ENCODE data around the gene MGA.
A peak's percentile ranks its signal among the peaks of the same experiment; 100 is the strongest.

The MGA gene

DNA sequence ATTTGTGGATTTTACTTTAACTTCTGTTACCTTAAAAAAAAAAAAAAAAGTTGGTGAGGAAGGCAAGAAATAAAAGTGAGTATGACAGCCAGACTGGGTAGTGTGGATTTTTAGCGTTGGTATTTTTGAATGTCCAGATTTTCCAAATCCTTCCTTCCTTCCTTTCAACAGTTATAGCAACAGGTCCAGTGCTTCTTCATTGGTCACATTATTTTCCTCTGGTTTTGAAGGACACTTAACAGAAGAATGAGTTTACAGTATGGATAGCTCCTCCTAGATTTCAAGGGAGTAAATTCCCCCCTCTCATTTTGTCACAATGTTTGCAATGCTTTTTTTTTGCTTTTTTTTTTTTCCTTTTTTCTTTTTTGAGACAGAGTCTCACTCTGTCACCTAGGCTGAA is 120.5 kb downstream of the MGA start:
- H3K4me1 ChIP-seq (ENCODE audit: control insufficient read depth, insufficient read depth, low read length) = peaks cover 40% of the 10 kb centered on the region

DNA sequence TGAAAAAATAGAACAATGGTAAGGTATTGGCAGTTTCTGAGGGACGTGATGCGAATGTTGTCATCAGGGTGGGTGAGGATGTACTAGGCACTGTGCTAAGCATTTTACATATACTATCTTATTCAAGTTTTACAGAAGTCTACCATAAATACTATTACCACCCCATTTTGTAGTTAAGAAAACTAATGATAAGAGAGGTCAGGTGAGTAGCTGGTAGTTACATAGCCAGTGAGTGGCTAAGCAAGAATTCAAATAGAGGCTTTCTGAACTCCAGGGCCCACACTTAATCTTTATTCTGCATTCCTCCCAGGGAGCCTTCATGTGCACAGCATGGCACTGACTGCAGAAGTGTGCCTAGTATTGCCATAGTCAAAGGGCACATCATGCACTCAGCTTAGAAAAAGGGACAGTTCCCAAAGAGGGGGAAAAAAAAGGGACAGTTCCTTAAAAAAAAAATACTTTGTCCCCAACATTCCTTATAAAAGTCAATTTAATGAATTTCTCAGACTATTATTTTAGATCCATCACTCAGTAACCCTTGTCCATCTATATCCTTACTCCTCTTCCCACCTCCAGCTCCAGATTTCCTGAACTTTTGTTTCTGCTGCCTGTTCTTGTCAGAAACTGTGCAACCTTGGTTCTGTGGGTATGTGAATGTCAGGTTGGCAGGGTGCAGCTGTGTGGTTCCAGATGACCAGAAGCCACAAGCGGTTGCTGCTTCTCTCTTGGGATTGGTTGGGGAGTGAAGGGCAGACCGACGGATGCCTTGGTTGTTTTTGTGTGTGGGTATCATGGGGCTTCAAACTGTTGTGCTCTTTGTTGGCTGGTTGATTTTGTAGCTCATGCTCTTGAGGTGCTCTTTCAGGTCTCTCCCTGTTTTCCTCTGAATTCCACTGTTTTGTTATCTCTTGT is 122.4 kb downstream of the MGA start:
- H3K27ac ChIP-seq (ENCODE audit: low read depth, low read length) = no peak overlapping the region
- no peaks in the 10 kb centered on the region for H3K36me3 ChIP-seq (ENCODE audit: control insufficient read depth, insufficient read depth, low read length)
- no peaks in the 10 kb centered on the region for H3K27me3 ChIP-seq (ENCODE audit: control insufficient read depth, insufficient read depth, low read length)
- H3K4me1 ChIP-seq (ENCODE audit: control insufficient read depth, insufficient read depth, low read length) = peaks cover 32% of the 10 kb centered on the region
- no peak overlapping the region for H3K9ac ChIP-seq (ENCODE audit: low read depth, low read length)
- H3K4me3 ChIP-seq (ENCODE audit: low read depth, low read length) = no peak overlapping the region
- no peaks in the 10 kb centered on the region for H3K9me3 ChIP-seq (ENCODE audit: control insufficient read depth, insufficient read depth, low read length)

More for the DNA sequence above, 120.5 kb downstream of the MGA start:
- Histone ChIP-seq H3K27ac (ENCODE audit: low read depth, low read length) (no peak overlapping the region), H3K27me3 (ENCODE audit: control insufficient read depth, insufficient read depth, low read length) (no peaks in the 10 kb centered on the region), H3K4me3 (ENCODE audit: low read depth, low read length) (no peak overlapping the region), H3K9me3 (ENCODE audit: control insufficient read depth, insufficient read depth, low read length) (no peaks in the 10 kb centered on the region), H3K36me3 (ENCODE audit: control insufficient read depth, insufficient read depth, low read length) (no peaks in the 10 kb centered on the region), H3K9ac (ENCODE audit: low read depth, low read length) (no peak overlapping the region; the same call in 1 of the 2 replicates)

DNA sequence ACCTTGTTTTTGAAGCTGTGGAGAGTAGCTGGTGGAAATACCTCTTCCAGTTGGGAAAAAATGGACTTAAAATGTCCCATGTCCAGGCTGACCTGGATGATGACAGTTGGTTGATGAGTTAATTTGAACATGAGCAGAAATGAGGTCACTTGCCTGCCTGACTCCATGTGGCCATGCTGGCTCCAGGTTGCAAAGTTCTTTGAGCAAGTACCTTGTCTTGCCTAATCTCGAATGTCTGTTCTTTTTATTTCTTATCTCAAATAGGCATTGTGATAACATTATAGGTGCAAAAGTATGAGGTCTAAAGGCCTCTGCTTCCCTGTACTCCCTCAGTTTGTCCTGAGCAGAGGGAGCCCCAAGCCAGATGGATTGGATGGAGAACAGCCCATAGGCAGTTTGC is 123.1 kb downstream of the MGA start:
- Histone ChIP-seq H3K27me3 (ENCODE audit: control insufficient read depth, insufficient read depth, low read length) (no peaks in the 10 kb centered on the region), H3K27ac (ENCODE audit: low read depth, low read length) (no peak overlapping the region), H3K4me3 (ENCODE audit: low read depth, low read length) (no peak overlapping the region), H3K4me1 (ENCODE audit: control insufficient read depth, insufficient read depth, low read length) (peaks cover 29% of the 10 kb centered on the region), H3K9me3 (ENCODE audit: control insufficient read depth, insufficient read depth, low read length) (no peaks in the 10 kb centered on the region), H3K9ac (ENCODE audit: low read depth, low read length) (no peak overlapping the region), H3K36me3 (ENCODE audit: control insufficient read depth, insufficient read depth, low read length) (no peaks in the 10 kb centered on the region)

DNA sequence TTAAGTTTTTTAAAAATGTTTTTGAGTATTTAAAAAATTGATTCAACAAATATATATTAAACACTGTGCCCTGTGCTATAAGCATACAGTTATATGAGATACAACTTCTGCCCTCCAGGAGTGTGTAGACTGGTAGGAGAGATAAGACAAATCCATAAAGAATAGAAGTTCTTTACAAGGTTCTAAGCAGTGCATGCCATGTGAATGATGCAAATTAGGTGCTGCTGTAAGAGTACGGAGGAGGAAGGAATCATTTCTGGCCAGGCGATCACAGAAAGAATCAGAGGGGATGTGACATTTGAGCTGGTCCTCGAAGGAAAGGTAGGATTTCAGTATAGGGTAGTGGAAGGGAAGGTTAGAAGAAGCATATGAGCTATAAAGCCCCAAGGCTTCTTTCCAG is 128.1 kb downstream of the MGA start:
- H3K9me3 ChIP-seq (ENCODE audit: control insufficient read depth, insufficient read depth, low read length) = no peaks in the 10 kb centered on the region
- no peak overlapping the region for H3K9ac ChIP-seq (ENCODE audit: low read depth, low read length)
- no peaks in the 10 kb centered on the region for H3K27me3 ChIP-seq (ENCODE audit: control insufficient read depth, insufficient read depth, low read length)
- no peak overlapping the region for H3K4me3 ChIP-seq (ENCODE audit: low read depth, low read length)
- H3K4me1 ChIP-seq (ENCODE audit: control insufficient read depth, insufficient read depth, low read length) = peaks cover 32% of the 10 kb centered on the region
- H3K36me3 ChIP-seq (ENCODE audit: control insufficient read depth, insufficient read depth, low read length) = no peaks in the 10 kb centered on the region
- no peak overlapping the region for H3K27ac ChIP-seq (ENCODE audit: low read depth, low read length)

DNA sequence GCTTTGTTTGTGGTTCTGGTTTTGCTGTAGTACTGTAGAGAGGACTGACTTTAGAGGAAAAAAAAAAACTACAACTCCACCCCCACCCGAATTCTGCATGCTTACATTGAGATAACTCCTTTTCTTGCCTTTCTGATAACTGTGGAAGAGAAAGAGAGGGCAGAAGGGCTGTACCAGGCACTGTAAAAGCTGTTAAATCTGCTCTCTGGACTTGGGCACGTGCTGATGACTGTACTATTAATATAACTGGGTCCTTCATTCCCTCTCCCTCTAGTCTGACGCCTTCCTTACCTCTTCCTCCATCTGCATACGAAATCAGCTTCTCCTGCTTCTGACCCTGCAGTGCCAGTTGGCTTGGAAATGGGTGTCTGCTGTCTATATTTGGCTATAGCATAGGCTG is 129.0 kb downstream of the MGA start:
- Histone ChIP-seq H3K4me1 (ENCODE audit: control insufficient read depth, insufficient read depth, low read length) (peaks cover 29% of the 10 kb centered on the region), H3K4me3 (ENCODE audit: low read depth, low read length) (no peak overlapping the region), H3K27me3 (ENCODE audit: control insufficient read depth, insufficient read depth, low read length) (no peaks in the 10 kb centered on the region), H3K36me3 (ENCODE audit: control insufficient read depth, insufficient read depth, low read length) (no peaks in the 10 kb centered on the region), H3K9me3 (ENCODE audit: control insufficient read depth, insufficient read depth, low read length) (no peaks in the 10 kb centered on the region), H3K9ac (ENCODE audit: low read depth, low read length) (0 out of 2 replicates have a peak overlapping the region, but pooled peaks have one; percentile 20), H3K27ac (ENCODE audit: low read depth, low read length) (peak overlapping the region; percentile 66)

DNA sequence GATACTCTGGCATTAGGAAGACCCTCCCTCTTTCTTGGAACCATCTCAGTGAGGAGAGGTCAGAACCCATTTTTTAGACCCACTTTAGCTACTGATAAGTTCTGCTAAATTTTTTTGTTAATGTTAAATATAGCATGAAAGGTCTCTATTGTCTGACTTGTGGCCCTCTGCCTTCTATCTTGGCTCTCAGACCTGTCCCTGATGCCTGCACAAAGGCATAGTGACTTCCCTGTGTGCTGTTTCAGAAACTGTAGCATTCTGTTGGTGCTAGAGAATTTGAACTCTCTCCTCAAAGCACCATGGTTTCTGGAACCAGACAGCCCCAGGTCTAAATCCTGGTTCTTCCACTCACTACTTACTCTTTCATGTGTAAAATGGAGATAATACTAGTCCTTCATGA is 129.5 kb downstream of the MGA start:
- H3K27me3 ChIP-seq (ENCODE audit: control insufficient read depth, insufficient read depth, low read length) = no peaks in the 10 kb centered on the region
- 0 out of 2 replicates have a peak overlapping the region, but pooled peaks have one; percentile 20 for H3K9ac ChIP-seq (ENCODE audit: low read depth, low read length)
- peak overlapping the region; percentile 66 for H3K27ac ChIP-seq (ENCODE audit: low read depth, low read length)
- no peak overlapping the region for H3K4me3 ChIP-seq (ENCODE audit: low read depth, low read length)
- no peaks in the 10 kb centered on the region for H3K36me3 ChIP-seq (ENCODE audit: control insufficient read depth, insufficient read depth, low read length)
- H3K9me3 ChIP-seq (ENCODE audit: control insufficient read depth, insufficient read depth, low read length) = no peaks in the 10 kb centered on the region
- H3K4me1 ChIP-seq (ENCODE audit: control insufficient read depth, insufficient read depth, low read length) = peaks cover 29% of the 10 kb centered on the region

DNA sequence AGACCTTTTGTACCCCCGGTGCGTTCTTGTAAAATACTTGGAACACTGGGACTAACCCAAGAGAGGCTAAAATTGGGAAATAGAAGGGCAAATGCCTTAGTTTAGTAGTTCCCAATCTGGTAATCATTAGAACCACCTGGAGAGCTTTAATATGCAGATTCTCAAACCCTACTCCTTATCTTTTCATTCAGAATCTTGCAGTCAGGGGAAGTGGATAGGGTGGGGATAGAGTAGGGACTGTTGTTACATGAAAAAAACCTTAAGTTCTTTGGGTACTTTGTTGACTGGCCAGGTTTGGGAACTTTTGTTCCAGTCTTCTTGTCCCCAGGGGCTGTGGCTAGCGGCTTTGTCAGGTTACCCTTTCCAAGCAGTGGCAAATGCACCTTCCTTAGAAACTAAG is 130.0 kb downstream of the MGA start:
- peak overlapping the region; percentile 12; the same call in 1 of the 2 replicates for H3K9ac ChIP-seq (ENCODE audit: low read depth, low read length)
- peaks cover 29% of the 10 kb centered on the region for H3K4me1 ChIP-seq (ENCODE audit: control insufficient read depth, insufficient read depth, low read length)
- H3K27ac ChIP-seq (ENCODE audit: low read depth, low read length) = peak overlapping the region; percentile 66

DNA sequence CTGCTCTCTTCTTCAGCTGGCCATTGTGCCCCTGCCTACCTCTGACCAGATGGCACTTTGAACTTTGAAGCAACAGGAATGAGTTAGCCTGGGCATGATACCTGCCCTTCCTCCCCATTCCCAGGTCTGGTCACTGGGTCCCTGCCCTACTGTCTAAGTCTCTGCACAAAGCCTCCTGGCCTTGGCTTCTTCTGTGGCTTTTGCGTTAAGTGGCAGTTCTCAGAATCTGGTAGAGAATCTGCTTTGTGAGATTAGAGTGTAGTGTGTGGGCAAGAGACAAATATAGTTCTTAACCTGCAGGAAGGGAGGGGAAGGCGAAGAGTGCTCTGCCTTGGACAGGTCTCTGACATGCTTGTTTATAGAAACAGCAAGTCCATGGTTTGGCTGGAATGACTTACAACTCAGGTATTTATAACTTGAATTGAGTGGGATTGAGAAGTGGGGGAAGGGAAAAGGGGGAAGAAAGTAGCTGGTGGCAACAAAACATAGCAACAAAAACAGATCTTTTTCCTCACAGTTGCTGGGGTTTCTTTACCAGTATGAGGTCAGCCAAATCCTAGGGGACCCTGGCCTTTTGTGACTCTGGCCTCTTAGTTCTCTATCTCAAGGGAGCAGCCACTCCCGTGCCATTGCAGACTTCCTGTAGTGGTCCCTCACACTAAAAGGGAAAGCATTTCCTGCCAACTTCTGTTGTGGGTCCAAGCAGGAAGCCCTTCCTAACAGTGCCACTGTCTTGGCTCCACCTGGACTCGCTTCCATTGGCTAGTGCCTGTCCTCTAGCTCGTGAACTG is 130.7 kb downstream of the MGA start:
- Histone ChIP-seq H3K9me3 (ENCODE audit: control insufficient read depth, insufficient read depth, low read length) (no peaks in the 10 kb centered on the region), H3K4me1 (ENCODE audit: control insufficient read depth, insufficient read depth, low read length) (peaks cover 29% of the 10 kb centered on the region), H3K36me3 (ENCODE audit: control insufficient read depth, insufficient read depth, low read length) (no peaks in the 10 kb centered on the region), H3K27ac (ENCODE audit: low read depth, low read length) (peak overlapping the region; percentile 66), H3K27me3 (ENCODE audit: control insufficient read depth, insufficient read depth, low read length) (no peaks in the 10 kb centered on the region), H3K9ac (ENCODE audit: low read depth, low read length) (no peak overlapping the region; the same call in 1 of the 2 replicates), H3K4me3 (ENCODE audit: low read depth, low read length) (no peak overlapping the region)

More for the DNA sequence above, 130.0 kb downstream of the MGA start:
- Histone ChIP-seq H3K36me3 (ENCODE audit: control insufficient read depth, insufficient read depth, low read length) (no peaks in the 10 kb centered on the region), H3K27me3 (ENCODE audit: control insufficient read depth, insufficient read depth, low read length) (no peaks in the 10 kb centered on the region), H3K9me3 (ENCODE audit: control insufficient read depth, insufficient read depth, low read length) (no peaks in the 10 kb centered on the region), H3K4me3 (ENCODE audit: low read depth, low read length) (no peak overlapping the region)

DNA sequence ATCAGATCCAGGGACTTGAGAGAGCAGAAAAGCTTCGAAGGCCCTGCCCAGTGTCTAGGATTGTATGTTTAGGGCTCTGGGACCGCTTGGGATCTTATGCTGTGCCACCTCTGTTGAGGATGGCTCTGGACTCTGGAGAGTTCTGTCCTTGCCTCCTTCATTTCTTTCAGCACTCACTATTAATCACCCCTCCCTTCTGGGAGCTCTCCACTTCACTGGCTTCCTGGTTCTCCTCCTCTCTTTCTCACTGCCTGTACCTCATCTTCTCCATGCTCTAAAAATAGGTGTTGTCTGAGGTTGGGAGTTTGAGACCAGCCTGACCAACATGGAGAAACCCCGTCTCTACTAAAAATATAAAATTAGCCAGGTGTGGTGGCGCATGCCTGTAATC is 131.3 kb downstream of the MGA start:
- H3K4me3 ChIP-seq (ENCODE audit: low read depth, low read length) = no peak overlapping the region
- H3K27me3 ChIP-seq (ENCODE audit: control insufficient read depth, insufficient read depth, low read length) = no peaks in the 10 kb centered on the region
- H3K27ac ChIP-seq (ENCODE audit: low read depth, low read length) = peak overlapping the region; percentile 66
- peaks cover 29% of the 10 kb centered on the region for H3K4me1 ChIP-seq (ENCODE audit: control insufficient read depth, insufficient read depth, low read length)
- no peaks in the 10 kb centered on the region for H3K36me3 ChIP-seq (ENCODE audit: control insufficient read depth, insufficient read depth, low read length)
- no peak overlapping the region for H3K9ac ChIP-seq (ENCODE audit: low read depth, low read length)
- no peaks in the 10 kb centered on the region for H3K9me3 ChIP-seq (ENCODE audit: control insufficient read depth, insufficient read depth, low read length)

DNA sequence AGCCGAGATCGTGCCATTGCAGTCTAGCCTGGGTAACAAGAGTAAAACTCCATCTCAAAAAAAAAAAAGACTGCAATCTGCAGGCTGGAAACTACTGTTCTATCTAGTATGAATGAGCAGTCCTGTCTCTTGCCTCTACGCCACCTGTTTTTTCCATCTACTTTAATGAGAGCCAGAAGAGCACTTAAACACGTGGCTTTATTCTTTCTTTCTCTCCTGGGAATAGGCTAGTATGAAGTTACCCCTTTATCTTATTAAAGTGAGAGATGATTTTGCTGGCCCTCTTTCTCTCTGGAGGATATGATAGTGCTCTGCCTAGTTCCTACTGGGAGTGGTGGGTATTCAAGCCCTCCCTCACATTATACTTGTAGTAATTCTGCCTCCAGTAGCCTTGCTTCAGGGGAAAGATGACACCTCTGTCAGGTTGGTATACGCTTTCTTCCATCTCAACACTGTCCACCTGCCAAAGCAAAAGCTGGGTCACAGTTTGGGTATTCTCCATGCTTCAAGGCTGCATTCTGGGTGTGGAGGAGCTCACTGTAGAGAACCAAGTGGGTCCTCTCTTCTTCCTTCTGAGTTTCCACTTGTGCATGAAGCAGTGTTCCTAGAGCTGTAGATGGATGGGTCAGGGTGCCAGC is 131.9 kb downstream of the MGA start:
- Histone ChIP-seq H3K4me3 (ENCODE audit: low read depth, low read length) (no peak overlapping the region), H3K9me3 (ENCODE audit: control insufficient read depth, insufficient read depth, low read length) (no peaks in the 10 kb centered on the region), H3K9ac (ENCODE audit: low read depth, low read length) (no peak overlapping the region), H3K27me3 (ENCODE audit: control insufficient read depth, insufficient read depth, low read length) (no peaks in the 10 kb centered on the region), H3K4me1 (ENCODE audit: control insufficient read depth, insufficient read depth, low read length) (peaks cover 29% of the 10 kb centered on the region), H3K27ac (ENCODE audit: low read depth, low read length) (no peak overlapping the region), H3K36me3 (ENCODE audit: control insufficient read depth, insufficient read depth, low read length) (no peaks in the 10 kb centered on the region)
